CD14-positive monocyte (primary cell): ENCODE measurements around the gene PDLIM5. TPM values are rescaled to one million over a fixed set of nuclear protein-coding genes. Genes with fewer than 3 reads are reported as not detected.

Experiments used
- DNase-seq, 3 donors: peaks; one replicate each; pipeline ENCODE4 v3.0.0-alpha.2; 2011 to 2022
- H2AFZ ChIP-seq: 2 replicates; pipeline ENCODE4 v1.6.0; 2012; ENCODE audit warnings: mild to moderate bottlenecking, low read depth, low read length, inconsistent platforms; ENCODE audit not compliant: insufficient read depth, poor library complexity, severe bottlenecking
- H3K27ac ChIP-seq, 2 donors: 1 replicate in 1 of 2; 2 replicates in 1 of 2; pipeline ENCODE4 v1.5.1; 2012 to 2013; ENCODE audit warnings: low read length in 2 of 2, control low read depth in 1 of 2, inconsistent platforms in 1 of 2, low read depth in 1 of 2, mild to moderate bottlenecking in 1 of 2
- H3K27me3 ChIP-seq, 2 donors: one replicate each; pipeline versions ENCODE4 v1.6.0 to v1.6.1; 2011 to 2013; ENCODE audit warnings: low read length in 2 of 2; ENCODE audit not compliant: control insufficient read depth in 2 of 2, insufficient read depth in 2 of 2
- H3K36me3 ChIP-seq, 2 donors: replicated peaks in 1 of 2; 1 replicate in 1 of 2; 2 replicates in 1 of 2; pipeline versions ENCODE4 v1.5.1 to v1.6.1; 2012 to 2013; ENCODE audit warnings: low read length in 2 of 2, control low read depth in 1 of 2, inconsistent platforms in 1 of 2, mild to moderate bottlenecking in 1 of 2; ENCODE audit not compliant: insufficient read depth in 2 of 2, control insufficient read depth in 1 of 2
- H3K4me1 ChIP-seq, 2 donors: 1 replicate in 1 of 2; 2 replicates in 1 of 2; pipeline versions ENCODE4 v1.5.1 to v1.6.1; 2012 to 2013; ENCODE audit warnings: low read length in 2 of 2, control low read depth in 1 of 2, inconsistent platforms in 1 of 2, mild to moderate bottlenecking in 1 of 2, moderate library complexity in 1 of 2; ENCODE audit not compliant: insufficient read depth in 2 of 2, control insufficient read depth in 1 of 2
- H3K4me2 ChIP-seq: replicated peaks from 2 replicates; pipeline ENCODE3; 2012; ENCODE audit warnings: low read length, moderate library complexity, mild to moderate bottlenecking; ENCODE audit not compliant: poor library complexity, severe bottlenecking; ENCODE audit errors: extremely low read depth
- H3K4me3 ChIP-seq, 3 experiments: fragments of 200-600 bp in 1 of 3; sonication (generic) in 1 of 3; replicated peaks in 1 of 3; 1 replicate in 2 of 3; 2 replicates in 1 of 3; pipeline ENCODE4 v1.5.1; 2011 to 2013; ENCODE audit warnings: low read length in 3 of 3, mild to moderate bottlenecking in 3 of 3, control low read depth in 2 of 3, low read depth in 2 of 3, inconsistent platforms in 1 of 3, moderate library complexity in 1 of 3
- H3K79me2 ChIP-seq: 2 replicates; pipeline ENCODE4 v1.6.0; 2012; ENCODE audit warnings: mild to moderate bottlenecking, control low read depth, inconsistent platforms, low read length, moderate library complexity; ENCODE audit not compliant: insufficient read depth
- H3K9ac ChIP-seq: 2 replicates; pipeline ENCODE4 v1.6.0; 2017; ENCODE audit warnings: low read length, mild to moderate bottlenecking; ENCODE audit not compliant: insufficient read depth, poor library complexity, severe bottlenecking
- H3K9me3 ChIP-seq, 2 donors: replicated peaks in 1 of 2; 1 replicate in 1 of 2; 2 replicates in 1 of 2; pipeline versions ENCODE4 v1.5.1 to v1.6.1; 2012 to 2013; ENCODE audit warnings: low read length in 2 of 2, control low read depth in 1 of 2; ENCODE audit not compliant: control insufficient read depth in 1 of 2, insufficient read depth in 1 of 2
- H4K20me1 ChIP-seq: 2 replicates; pipeline ENCODE4 v1.6.0; 2012; ENCODE audit warnings: mild to moderate bottlenecking, low read length, control low read depth, moderate library complexity; ENCODE audit not compliant: insufficient read depth
- H3K27ac Mint-ChIP-seq, 7 donors: one replicate each; pipeline ENCODE4 v1.8.0; 2020; ENCODE audit warnings: mild to moderate bottlenecking in 7 of 7, mixed read lengths in 7 of 7, moderate library complexity in 6 of 7, inconsistent platforms in 2 of 7
- H3K27me3 Mint-ChIP-seq, 3 donors: one replicate each; pipeline ENCODE4 v1.8.0; 2021 to 2022; ENCODE audit warnings: low read depth in 3 of 3, mild to moderate bottlenecking in 3 of 3, mixed read lengths in 3 of 3, moderate library complexity in 3 of 3, inconsistent platforms in 1 of 3
- H3K36me3 Mint-ChIP-seq, 2 donors: one replicate each; pipeline ENCODE4 v1.8.0; 2020; ENCODE audit warnings: mixed read lengths in 2 of 2, inconsistent platforms in 1 of 2, mild to moderate bottlenecking in 1 of 2
- H3K4me1 Mint-ChIP-seq: one replicate; pipeline ENCODE4 v1.8.0; 2020; ENCODE audit warnings: mild to moderate bottlenecking, mixed read lengths
- H3K4me3 Mint-ChIP-seq, 2 donors: one replicate each; pipeline ENCODE4 v1.8.0; 2020; ENCODE audit warnings: mild to moderate bottlenecking in 2 of 2, mixed read lengths in 2 of 2, moderate library complexity in 1 of 2
- H3K9me3 Mint-ChIP-seq, 7 donors: one replicate each; pipeline ENCODE4 v1.8.0; 2020 to 2022; ENCODE audit warnings: mixed read lengths in 7 of 7, mild to moderate bottlenecking in 6 of 7, moderate library complexity in 6 of 7, inconsistent platforms in 2 of 7
- WGBS: methylation state at CpG from one replicate; pipeline ENCODE4 v1.1.5; 2013; ENCODE audit warnings: missing lambda C conversion rate; ENCODE audit not compliant: insufficient coverage; 5-methylcytosine and 5-hydroxymethylcytosine counted together
- intact Hi-C, 2 donors: fragments of 100-400 bp; cut with micrococcal nuclease; formaldehyde crosslinking; loops; one replicate each; pipeline versions ENCODE4 v1.15.0 to v1.15.1; 2023
- polyA plus RNA-seq, 3 donors: library from polyadenylated mRNA; depleted of rRNA in 1 of 3; unstranded in 2 of 3; stranded (reverse) in 1 of 3; fragments of 300-500 nt in 2 of 3; fragments of >200 nt in 1 of 3; fragmentation: Illumina TruSeq in 2 of 3; gene quantifications; 1 replicate in 2 of 3; 2 replicates in 1 of 3; pipeline ENCODE4 v1.2.3, GENCODE V29; 2012 to 2021
- TF ChIP-seq, protein P1 (sequence below): fragments of 200-600 bp; IDR thresholded peaks from one replicate; pipeline ENCODE4 v1.8.0; 2022; ENCODE audit warnings: antibody characterized with exemption, mild to moderate bottlenecking

Gene PDLIM5
- polyA plus RNA-seq, 3 donors, result 75.3 to 105 (median 80.9) TPM

DNA sequence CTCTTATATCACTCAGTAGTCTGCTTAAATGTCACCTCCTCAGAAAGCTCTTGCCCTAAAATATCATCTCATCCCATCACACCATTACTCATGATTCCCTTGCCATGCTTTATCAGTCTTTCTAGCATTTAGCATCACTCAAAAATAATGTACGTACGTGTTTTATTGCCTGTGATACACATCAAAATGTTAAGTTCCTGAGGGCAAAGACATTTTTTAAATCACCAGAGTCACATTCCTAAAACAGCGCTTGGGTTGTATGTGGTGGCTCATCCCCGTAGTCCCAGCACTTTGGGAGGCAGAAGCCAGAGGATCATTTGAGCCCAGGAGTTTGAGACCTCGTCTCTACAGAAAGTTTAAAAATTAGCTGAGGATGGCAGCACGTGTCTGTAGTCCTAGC lies 21.3 kb upstream of the PDLIM5 start:
- no peaks in the 10 kb centered on the region for H3K36me3 Mint-ChIP-seq

DNA sequence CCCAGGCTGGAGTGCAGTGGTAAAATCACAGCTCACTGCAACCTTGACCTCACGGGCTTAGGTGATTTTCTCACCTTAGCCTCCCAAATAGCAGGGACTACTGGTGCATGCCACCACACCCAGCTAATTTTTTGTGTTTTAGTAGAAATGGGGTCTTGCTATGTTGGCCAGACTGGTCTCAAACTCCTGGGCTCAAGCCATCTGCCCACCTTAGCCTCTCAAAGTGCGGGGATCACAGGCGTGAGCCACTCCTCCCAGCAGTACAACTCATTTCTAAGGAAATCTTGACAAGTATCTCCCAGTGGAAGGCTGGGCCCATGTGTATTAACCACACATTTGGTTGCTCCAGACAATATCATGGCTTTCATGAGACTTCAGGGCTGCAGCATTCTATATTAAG lies 20.4 kb upstream of the PDLIM5 start:
- intact Hi-C loops, result no loop called here
- 94% methylated on average over 2 of the region's 3 CpGs for WGBS
- Histone ChIP-seq H3K4me1 (no peaks in the 10 kb centered on the region), H4K20me1 (no peaks in the 10 kb centered on the region), H3K79me2 (no peaks in the 10 kb centered on the region), H3K4me3 (no peak overlapping the region), H3K36me3 (no peaks in the 10 kb centered on the region), H3K9ac (no peak overlapping the region), H3K9me3 (peaks cover 9 to 11% of the 10 kb centered on the region in 2 donors), H3K4me2 (no peak overlapping the region), H2AFZ (no peak overlapping the region), H3K27me3 (no peaks in the 10 kb centered on the region), H3K27ac (no peak overlapping the region)
- Mint-ChIP-seq H3K27ac (no peak overlapping the region), H3K4me3 (no peak overlapping the region), H3K9me3 (peaks cover 6 to 15% (median 10%) of the 10 kb centered on the region in 7 donors), H3K4me1 (no peaks in the 10 kb centered on the region), H3K27me3 (peaks cover 1 to 3% (median 1%) of the 10 kb centered on the region in 3 donors), H3K36me3 (no peaks in the 10 kb centered on the region)
- no peak for DNase-seq
- TF ChIP-seq, protein P1, sequence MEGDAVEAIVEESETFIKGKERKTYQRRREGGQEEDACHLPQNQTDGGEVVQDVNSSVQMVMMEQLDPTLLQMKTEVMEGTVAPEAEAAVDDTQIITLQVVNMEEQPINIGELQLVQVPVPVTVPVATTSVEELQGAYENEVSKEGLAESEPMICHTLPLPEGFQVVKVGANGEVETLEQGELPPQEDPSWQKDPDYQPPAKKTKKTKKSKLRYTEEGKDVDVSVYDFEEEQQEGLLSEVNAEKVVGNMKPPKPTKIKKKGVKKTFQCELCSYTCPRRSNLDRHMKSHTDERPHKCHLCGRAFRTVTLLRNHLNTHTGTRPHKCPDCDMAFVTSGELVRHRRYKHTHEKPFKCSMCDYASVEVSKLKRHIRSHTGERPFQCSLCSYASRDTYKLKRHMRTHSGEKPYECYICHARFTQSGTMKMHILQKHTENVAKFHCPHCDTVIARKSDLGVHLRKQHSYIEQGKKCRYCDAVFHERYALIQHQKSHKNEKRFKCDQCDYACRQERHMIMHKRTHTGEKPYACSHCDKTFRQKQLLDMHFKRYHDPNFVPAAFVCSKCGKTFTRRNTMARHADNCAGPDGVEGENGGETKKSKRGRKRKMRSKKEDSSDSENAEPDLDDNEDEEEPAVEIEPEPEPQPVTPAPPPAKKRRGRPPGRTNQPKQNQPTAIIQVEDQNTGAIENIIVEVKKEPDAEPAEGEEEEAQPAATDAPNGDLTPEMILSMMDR, result no peak

More for the DNA sequence above, 21.3 kb upstream of the PDLIM5 start:
- no peak for DNase-seq
- Histone ChIP-seq H4K20me1 (no peaks in the 10 kb centered on the region), H3K4me3 (no peak overlapping the region), H3K79me2 (no peaks in the 10 kb centered on the region), H3K27ac (no peak overlapping the region), H3K4me2 (no peak overlapping the region), H2AFZ (no peak overlapping the region), H3K4me1 (no peaks in the 10 kb centered on the region), H3K27me3 (no peaks in the 10 kb centered on the region), H3K9ac (no peak overlapping the region), H3K36me3 (no peaks in the 10 kb centered on the region), H3K9me3 (peaks cover 16 to 19% of the 10 kb centered on the region in 2 donors)
- intact Hi-C loops, result no loop called here
- Mint-ChIP-seq H3K27ac (no peak overlapping the region), H3K27me3 (peaks cover 1 to 3% (median 1%) of the 10 kb centered on the region in 3 donors), H3K4me3 (no peak overlapping the region), H3K9me3 (peaks cover 10 to 23% (median 16%) of the 10 kb centered on the region in 7 donors), H3K4me1 (no peaks in the 10 kb centered on the region)
- 90% methylated on average over 3 of the region's 6 CpGs for WGBS
- TF ChIP-seq, protein P1, result no peak
